Neural cell (in vitro differentiated cells): ENCODE data around the gene SMAD7.

Experiments
- CTCF ChIP-seq: fragments of 450-650 bp; IDR thresholded peaks from 2 replicates; pipeline ENCODE4 v1.5.1; 2014; ENCODE audit warnings: antibody characterized with exemption, mild to moderate bottlenecking, moderate library complexity; ENCODE audit not compliant: poor library complexity, severe bottlenecking
- EP300 ChIP-seq: fragments of 450-650 bp; conservative IDR thresholded peaks from 2 replicates; pipeline ENCODE4 v1.6.1; 2014; ENCODE audit warnings: antibody characterized with exemption, mild to moderate bottlenecking, moderate library complexity; ENCODE audit not compliant: poor library complexity, severe bottlenecking
- EZH2 ChIP-seq: fragments of 200-600, 300-800 bp; shearing (Covaris generic), sonication (generic); IDR thresholded peaks from 2 replicates; pipeline ENCODE4 v1.6.1; 2014; ENCODE audit warnings: antibody characterized with exemption, low read length, borderline replicate concordance, mild to moderate bottlenecking; ENCODE audit not compliant: insufficient read depth, poor library complexity, severe bottlenecking
- POLR2AphosphoS5 ChIP-seq: IDR thresholded peaks from 2 replicates; pipeline ENCODE4 v1.6.1; 2012
- RAD21 ChIP-seq: fragments of 450-650 bp; conservative IDR thresholded peaks from 2 replicates; pipeline ENCODE4 v1.6.1; 2014; ENCODE audit warnings: antibody characterized with exemption, mild to moderate bottlenecking, moderate library complexity
- REST ChIP-seq: IDR thresholded peaks from 2 replicates; pipeline ENCODE4 v1.6.1; 2012; ENCODE audit warnings: borderline replicate concordance
- SMC3 ChIP-seq: fragments of 450-650 bp; conservative IDR thresholded peaks from 2 replicates; pipeline ENCODE4 v1.6.1; 2014; ENCODE audit warnings: antibody characterized with exemption, mild to moderate bottlenecking, moderate library complexity; ENCODE audit not compliant: poor library complexity
- TAF1 ChIP-seq: IDR thresholded peaks from 2 replicates; pipeline ENCODE4 v1.6.1; 2012; ENCODE audit warnings: low read depth

- TF ChIP-seq CTCF: no peak
- no peak for TF ChIP-seq POLR2AphosphoS5
- TF ChIP-seq REST: no peak
- no peak for TF ChIP-seq EZH2
- no peak for TF ChIP-seq SMC3
- no peak for TF ChIP-seq TAF1
- TF ChIP-seq EP300: no peak
- TF ChIP-seq RAD21: no peak
Measured at GRCh38 chr18:48997681-48997984, 46.9 kb upstream of the SMAD7 start.
